Measurements from ENCODE around the gene FRMD5. TPM values are rescaled to one million over a fixed set of nuclear protein-coding genes. Genes with fewer than 3 reads are reported as not detected.
"Not testable (repeated sequence)": the region's sequence is repeated elsewhere in the genome, so short reads cannot be mapped to it uniquely, and the experiment has no call there.

FRMD5 gene
- polyA plus RNA-seq (ENCODE audit: insufficient read length in 4 of 4), result 1 to 10 TPM in 1 of 4 donors, under 1 TPM in 3; 0.50 to 1.4 (median 0.88) TPM

DNA sequence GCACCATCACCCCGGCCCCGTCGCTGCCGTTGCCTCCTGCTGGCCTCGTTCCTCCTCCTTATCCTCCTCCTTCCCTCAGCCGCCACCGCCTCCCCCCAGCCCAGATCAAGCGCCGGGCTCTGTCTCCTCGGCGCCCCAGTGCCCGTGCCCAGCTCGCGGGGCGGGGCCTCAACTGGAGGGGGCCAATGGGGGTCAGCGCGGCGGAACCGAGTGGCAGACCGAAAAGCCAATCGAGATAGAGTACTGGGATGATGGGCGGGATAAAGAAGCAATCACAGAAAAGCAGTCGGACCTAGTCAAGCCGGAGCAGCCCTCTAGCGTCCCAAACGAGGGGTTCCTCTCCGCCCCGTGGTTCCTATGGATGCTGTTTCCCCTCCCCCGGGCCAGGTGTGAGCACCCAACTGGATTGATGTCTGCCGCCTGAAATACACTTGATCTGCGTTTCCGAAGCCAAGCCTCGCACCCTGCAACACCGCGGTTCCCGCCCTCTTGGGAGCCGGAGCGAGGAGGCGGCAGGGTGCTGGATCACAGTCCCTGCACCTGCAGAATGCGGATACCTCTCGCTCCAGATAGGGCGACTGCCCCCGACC lies at the start of gene FRMD5:
FRMD5 (minus strand) TSS at position 121 of the 590 bp plus-strand sequence.
- peak; percentile 79 to 90 (median 82) for DNase-seq (ENCODE audit: low read depth in 4 of 4, low spot score in 3 of 4)

GRCh38 chr15:44243829-44244228 lies 48.8 kb upstream of the FRMD5 start:
- DNase-seq (ENCODE audit: low read depth in 4 of 4, low spot score in 3 of 4), result no peak

DNA sequence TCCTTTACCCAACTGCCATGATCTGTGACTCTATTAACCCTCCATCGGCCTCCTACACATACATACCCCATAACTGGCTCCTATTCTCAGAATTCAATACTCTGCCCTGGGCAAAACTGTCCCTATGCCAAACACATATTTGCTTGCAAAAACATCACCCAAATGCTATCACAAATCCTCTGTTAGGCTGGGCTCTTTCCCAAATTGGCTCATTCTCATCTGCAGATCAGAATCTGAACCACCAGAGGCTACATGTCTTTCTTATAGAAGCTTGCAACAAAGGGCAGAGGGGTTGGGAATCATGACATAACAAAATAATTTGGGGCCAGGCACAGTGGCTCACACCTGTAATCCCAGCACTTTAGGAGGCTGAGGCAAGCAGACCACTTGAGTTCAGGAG lies 48.1 kb upstream of the FRMD5 start:
- no peak for DNase-seq (ENCODE audit: low read depth in 4 of 4, low spot score in 3 of 4)

- no peak for DNase-seq (ENCODE audit: low read depth in 4 of 4, low spot score in 3 of 4)
Measured at GRCh38 chr15:44231842-44232241, 36.8 kb upstream of the FRMD5 start.

GRCh38 chr15:44229301-44229700 lies 34.2 kb upstream of the FRMD5 start:
- DNase-seq (ENCODE audit: low read depth in 4 of 4, low spot score in 3 of 4), result not testable (repeated sequence)

- DNase-seq (ENCODE audit: low read depth in 4 of 4, low spot score in 3 of 4), result no peak
Measured at GRCh38 chr15:44227584-44227983, 32.5 kb upstream of the FRMD5 start.

DNA sequence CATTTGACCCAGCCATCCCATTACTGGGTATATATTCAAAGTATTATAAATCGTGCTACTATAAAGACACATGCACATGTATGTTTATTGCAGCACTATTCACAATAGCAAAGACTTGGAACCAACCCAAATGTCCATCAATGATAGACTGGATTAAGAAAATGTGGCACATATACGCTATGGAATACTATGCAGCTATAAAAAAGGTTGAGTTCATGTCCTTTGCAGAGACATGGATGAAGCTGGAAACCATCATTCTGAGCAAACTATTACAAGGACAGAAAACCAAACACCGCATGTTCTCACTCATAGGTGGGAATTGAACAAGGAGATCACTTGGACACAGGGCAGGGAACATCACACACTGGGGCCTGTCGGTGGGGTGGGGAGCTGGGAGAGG lies 31.9 kb upstream of the FRMD5 start:
- DNase-seq (ENCODE audit: low read depth in 4 of 4, low spot score in 3 of 4), result not testable (repeated sequence)

DNA sequence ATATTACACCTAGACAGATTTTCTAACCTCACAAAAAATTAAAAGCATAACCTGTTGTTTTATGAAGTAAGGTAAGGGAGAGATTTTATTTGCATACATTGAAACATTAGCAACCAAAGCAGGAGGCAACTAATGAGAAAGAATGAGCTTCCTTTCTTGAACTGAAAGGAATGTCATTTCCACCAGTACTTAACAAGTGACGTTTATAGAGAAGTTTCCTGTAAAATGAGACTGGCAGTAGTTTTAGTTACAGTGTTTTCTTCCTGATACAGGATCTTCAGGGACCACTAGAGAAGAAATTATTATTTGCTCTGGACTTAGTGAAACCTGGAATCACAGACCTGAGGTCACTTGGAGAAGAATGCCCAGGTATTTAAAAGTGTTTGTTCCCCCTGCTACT lies 27.4 kb upstream of the FRMD5 start:
- no peak for DNase-seq (ENCODE audit: low read depth in 4 of 4, low spot score in 3 of 4)

DNA sequence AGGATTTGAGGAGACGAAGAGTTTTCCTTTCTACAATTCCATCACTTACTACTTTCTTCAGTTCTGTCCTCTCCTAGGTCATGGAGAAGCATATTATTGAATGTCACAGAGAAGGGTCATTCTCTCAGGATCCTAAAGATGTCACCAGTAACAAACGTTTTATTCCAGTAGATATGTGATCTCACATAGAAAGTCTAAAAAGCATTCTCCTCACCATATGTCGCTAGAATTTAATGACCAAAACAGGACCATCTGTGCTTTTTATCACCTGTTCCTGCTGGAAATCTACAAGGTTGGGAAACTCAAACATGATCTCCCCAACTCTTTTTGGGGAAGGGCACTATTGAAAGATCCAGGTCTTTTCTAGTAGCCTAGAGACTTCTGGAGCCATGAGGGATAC lies 24.0 kb upstream of the FRMD5 start:
- DNase-seq (ENCODE audit: low read depth in 4 of 4, low spot score in 3 of 4), result no peak

DNA sequence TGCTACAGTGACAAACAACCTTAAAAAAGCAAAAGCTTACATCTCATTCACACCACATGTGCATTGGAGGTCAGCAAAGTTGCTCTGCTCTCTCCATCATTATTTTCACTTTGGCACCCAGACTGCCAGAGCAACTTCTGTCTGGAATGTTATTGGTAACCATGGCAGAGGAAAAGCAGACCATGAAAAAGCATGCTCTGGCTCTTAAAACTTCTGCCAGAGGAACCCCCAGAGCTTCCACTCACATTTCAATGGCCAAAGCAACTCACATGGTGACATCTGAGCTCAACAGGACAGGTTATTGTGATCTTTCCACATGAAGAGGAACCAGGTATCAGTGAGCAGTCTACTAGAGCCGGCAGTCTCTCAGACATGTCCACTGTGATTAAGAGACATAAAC lies 21.9 kb upstream of the FRMD5 start:
- no peak for DNase-seq (ENCODE audit: low read depth in 4 of 4, low spot score in 3 of 4)

DNA sequence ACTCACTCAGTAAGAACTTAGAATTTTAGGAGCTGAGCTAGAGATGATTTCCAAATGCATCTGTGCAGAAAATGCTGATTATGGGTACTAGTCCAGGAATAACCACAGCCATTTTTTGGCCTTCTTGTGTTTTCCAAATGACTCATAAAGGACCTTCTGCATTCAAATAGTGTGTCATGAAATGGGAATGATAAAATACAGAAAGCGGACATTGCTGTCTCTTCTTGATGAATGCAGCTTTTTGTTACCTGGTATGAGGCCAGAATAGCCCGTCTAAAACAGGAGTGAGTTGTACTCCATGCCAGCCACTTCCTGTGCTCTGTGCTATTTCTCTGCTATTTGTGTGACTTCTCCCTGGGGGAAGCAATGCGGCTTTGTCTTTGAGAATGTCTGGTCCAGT lies 20.5 kb upstream of the FRMD5 start:
- no peak for DNase-seq (ENCODE audit: low read depth in 4 of 4, low spot score in 3 of 4)

DNA sequence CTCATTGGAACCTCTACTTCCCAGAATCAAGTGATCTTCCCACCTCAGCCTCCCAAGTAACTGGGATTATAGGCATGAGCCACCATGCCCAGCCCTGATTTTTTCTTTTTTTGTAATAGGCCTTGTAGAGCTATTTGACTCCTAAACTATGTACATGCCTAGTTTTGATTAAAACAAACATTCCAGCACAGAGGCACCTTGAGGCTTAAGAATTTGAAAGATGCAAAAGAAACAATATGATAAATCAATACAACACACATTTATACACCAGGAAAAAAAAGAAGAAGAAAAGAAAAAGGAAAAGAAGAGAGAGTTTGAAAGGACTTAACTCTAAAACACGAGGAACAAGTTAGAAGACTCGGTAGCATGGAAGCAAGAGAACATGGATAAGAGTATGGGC lies 13.9 kb upstream of the FRMD5 start:
- no peak for DNase-seq (ENCODE audit: low read depth in 4 of 4, low spot score in 3 of 4)

GRCh38 chr15:44207643-44208042 lies 12.6 kb upstream of the FRMD5 start:
- no peak for DNase-seq (ENCODE audit: low read depth in 4 of 4, low spot score in 3 of 4)

DNA sequence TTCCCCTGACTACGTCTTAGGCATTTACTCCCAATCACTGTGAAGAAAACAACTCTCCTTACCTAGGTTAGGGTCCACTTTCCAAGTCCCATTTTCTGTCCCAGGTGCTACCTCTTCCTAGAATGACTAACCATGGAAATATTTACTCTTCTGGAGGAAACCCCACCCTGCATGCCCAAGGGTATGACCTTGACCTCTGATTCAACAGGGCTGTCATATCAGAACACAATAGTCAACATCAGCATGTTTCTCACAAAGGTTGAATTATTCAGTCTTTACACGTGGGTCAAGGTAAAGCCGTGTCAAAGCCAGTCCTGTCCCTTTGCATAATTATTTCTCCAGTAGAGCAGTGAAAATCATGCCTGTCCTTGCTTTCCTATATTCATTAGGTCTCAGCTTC lies 4.3 kb upstream of the FRMD5 start:
- no peak for DNase-seq (ENCODE audit: low read depth in 4 of 4, low spot score in 3 of 4)

DNA sequence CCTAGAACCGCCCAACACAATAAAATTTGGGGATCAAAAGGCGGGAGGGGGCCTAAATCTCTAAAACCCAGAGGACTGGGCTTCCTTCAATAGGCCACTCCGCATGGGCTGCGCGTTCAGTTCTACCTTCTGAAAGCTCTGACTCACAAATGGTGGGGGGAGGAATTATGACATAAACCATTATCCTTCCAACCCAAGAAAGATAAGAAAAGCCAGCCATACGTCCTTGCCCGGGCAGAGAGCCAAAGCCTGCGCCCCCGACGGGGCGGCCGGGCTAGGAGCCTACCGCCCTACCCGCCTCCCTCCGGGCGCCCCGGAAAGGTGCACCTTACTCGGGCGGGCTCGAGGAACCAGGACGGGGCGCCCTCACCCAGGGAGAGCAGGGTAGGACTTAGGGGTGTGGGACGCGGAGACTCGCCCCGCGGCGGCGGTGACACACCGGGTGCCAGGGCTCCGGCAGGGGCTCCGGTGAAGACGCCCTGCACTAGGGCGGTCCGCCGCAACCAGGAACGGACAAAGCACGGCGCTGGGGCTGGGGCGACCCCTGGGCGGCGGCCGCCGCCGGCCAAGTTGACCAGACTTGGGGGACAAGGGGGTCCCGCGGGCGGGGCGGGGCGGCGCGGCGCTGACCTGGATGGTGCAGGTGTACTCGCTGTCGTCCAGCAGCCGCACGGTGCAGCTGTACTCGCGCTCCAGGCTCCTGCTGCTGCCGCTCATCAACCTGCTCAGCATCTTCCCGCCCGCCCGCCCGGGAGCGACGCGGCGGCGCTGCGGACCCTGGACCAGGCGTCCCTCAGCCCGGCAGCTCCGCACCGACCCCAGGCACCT lies 534 bp downstream of the FRMD5 start:
- DNase-seq (ENCODE audit: low read depth in 4 of 4, low spot score in 3 of 4), result no peak

GRCh38 chr15:44193651-44194322 lies 1.3 kb downstream of the FRMD5 start:
- no peak for DNase-seq (ENCODE audit: low read depth in 4 of 4, low spot score in 3 of 4)

GRCh38 chr15:44188795-44189194 lies 6.3 kb downstream of the FRMD5 start:
- no peak for DNase-seq (ENCODE audit: low read depth in 4 of 4, low spot score in 3 of 4)

DNA sequence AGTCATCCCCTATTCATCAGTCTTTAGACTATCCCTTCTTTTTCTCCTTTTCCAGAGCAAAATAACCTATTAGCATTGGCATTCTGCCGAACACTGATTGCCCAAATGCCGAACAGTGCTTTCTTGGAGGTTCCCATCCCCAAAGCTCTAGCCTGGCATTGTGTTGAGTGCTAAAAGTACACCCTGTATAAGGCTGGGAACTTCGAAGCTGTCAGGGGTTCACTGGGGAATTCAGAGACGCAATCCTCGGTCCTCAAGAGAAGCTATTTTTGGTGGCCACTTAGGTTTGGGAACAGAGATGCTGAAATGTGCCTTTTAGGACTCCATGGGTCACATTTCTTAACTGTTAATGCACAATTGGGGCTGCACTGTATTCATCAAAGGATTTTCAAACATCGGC lies 8.4 kb downstream of the FRMD5 start:
- no peak for DNase-seq (ENCODE audit: low read depth in 4 of 4, low spot score in 3 of 4)

- DNase-seq (ENCODE audit: low read depth in 4 of 4, low spot score in 3 of 4), result no peak
Measured at GRCh38 chr15:44183363-44183762, 11.7 kb downstream of the FRMD5 start.

DNA sequence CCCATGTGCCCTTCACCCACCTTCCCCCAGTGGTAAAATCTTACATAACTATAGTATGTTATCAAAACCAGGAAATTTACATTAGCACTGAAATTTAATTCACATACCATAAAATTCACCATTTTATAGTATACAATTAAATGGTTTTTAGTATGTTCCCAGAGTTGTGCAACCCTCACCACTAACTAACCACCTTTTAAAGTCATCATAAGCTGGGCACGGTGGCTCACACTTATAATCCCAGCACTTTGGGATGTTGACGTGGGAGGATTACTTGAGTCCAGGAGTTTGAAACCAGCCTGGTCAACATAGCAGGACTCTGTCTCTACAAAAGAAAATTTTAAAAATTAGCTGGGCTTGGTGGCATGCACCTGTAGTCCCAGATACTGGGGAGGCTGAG lies 13.7 kb downstream of the FRMD5 start:
- DNase-seq (ENCODE audit: low read depth in 4 of 4, low spot score in 3 of 4), result no peak

- no peak for DNase-seq (ENCODE audit: low read depth in 4 of 4, low spot score in 3 of 4)
Measured at GRCh38 chr15:44177139-44177538, 17.9 kb downstream of the FRMD5 start.

GRCh38 chr15:44173813-44174212 lies 21.3 kb downstream of the FRMD5 start:
- no peak for DNase-seq (ENCODE audit: low read depth in 4 of 4, low spot score in 3 of 4)

All from left renal pelvis (tissue), 4 donors.